Colon (tissue), 2 donors: Measurements from ENCODE around the gene ZNF740.
"Not testable (repeated sequence)": the region's sequence is repeated elsewhere in the genome, so short reads cannot be mapped to it uniquely, and the experiment has no call there.

ENCODE experiments used
- FAIRE-seq: peaks from 2 replicates; lab custom pipeline; 2012; peaks lifted over from hg19 to GRCh38; lab: Jason Lieb, UNC
- donor health status: control.
- donor health status: control.

ZNF740 gene

GRCh38 chr12:53173085-53173715 is 7.3 kb upstream of the ZNF740 start:
- no peak for FAIRE-seq

- no peak for FAIRE-seq
Observed at GRCh38 chr12:53174881-53175491, 5.5 kb upstream of the ZNF740 start.

DNA sequence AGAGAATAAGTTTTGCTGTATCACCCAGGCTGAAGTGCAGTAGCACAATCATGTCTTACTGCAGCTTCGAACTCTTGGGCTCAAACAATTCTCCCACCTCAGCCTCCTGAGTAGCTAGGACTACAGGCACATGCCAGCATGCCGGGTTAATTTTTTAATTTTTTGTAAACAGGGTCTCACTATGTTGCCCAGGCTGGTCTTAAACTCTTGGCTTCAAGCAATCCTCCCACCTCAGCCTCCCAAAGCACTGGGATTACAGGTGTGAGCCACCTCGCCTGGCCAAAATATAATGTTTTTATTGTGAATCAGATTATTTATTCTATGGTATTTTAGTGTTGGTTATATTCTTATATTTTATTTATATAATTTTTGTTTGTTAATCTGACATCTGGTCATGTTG is 3.8 kb upstream of the ZNF740 start:
- no peak for FAIRE-seq

- FAIRE-seq: not testable (repeated sequence)
Observed at GRCh38 chr12:53177447-53177846, 3.1 kb upstream of the ZNF740 start.

DNA sequence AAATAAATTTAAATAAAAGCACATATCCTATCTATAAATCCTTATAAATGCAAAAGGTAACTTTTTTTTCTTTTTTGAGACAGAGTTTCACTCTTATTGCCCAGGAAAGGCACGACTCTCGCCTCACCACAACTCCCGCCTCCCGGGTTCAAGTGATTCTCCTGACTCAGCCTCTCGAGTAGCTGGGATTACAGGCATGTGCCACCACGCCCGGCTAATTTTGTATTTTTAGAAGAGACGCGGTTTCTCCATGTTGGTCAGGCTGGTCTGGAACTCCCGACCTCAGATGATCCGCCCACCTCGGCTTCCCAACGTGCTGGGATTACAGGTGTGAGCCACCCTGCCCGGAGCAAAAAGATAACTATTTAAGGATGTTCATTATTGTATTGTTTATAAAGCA is 1.7 kb upstream of the ZNF740 start:
- FAIRE-seq: not testable (repeated sequence)

DNA sequence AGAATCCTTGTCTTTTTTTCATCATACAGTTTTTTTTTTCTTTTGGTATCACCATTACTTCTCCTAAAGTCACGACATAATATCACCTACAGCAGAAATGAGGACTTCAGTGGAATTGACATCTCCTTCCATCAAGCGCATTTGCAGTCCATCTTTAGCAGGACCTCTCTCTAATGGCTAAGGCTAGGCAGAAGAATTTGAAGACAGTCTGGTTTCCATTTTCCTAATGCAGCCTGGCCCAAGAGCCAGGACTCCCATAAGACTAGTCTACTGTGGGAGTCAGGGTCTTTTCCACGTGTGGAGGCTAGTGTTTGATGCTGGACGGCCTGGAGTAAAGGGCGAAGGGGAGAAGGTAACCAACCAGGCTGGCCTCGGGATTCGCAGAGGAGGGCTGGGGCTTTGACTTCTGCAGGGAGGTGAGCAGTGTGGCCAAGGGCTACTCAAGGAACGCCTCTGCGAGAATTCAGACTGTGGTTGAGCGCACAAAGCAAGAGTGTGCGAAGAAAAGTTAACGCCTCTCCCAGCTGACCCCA is 769 bp upstream of the ZNF740 start:
- no peak for FAIRE-seq

DNA sequence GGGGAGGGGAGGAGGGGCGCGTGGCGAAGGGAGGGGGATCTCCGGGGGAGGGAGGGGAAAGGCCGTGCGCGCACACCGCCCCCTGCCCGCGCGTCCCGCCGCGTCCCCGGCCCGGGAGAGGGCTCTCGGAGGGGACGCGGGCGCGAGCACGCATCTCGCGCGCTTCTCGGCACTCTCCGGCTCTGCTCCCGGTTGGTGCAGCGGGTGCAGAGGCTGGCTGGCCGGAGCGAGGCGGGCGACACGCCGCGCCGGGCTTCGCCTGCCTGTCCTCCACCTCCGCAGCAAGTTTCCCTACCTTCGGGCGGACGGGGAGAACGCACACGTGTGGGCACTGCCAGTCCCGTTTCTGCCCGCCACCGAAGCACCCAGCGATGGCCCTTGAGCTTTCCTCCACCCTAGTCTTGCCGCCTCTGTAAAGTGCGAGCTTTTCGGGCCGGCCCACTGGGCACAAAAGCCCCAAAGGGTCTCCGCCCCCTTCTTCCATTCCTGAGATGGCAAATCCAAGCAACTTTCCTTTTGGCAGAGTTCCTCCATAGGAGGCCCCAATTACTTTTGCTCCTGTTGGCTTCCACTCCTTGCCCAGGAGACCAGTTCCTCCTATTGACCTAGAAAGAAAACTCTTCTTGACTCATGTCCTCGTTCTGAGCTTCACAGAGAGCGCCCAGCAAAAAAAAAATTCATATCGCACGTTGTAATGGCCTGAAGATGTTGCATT is 566 bp downstream of the ZNF740 start:
- FAIRE-seq: no peak

DNA sequence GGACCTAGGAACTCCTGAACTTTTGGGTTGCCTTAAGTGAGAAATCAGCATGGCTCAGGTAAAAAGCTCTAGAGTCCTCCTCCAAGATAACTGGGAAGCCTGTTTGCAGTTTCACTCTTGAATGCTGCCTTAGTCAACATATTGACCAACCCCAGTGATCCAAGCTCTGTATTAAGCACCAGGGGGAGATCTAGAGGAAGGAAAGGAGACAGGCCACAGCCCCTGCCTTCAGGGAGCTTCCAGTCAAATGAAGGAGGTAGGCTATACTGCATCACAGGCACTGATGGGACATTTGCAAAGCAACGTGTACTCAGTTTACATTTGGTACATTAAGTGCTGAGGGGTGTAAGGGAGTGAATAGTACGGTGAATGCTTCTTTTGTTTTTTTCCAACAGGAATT is 1.4 kb downstream of the ZNF740 start:
- FAIRE-seq: no peak

GRCh38 chr12:53182903-53183302 is 2.4 kb downstream of the ZNF740 start:
- FAIRE-seq: no peak

DNA sequence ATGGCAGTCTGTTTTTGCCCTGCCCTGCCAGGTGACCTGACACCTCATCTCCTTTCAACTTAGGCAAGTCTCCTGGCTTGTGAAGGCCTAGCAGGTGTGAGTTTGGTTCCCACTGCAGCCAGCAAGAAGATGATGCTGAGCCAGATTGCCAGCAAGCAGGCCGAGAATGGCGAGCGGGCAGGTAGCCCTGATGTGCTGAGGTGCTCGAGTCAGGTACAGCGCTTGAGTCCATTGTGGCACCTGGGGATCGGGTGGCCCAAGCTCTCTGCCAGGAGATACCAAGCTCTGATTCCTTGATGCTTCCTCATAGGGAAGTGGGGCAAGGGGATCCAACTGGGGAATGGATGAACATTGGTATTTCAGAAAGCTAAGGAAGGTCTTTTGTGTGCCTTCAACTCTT is 4.3 kb downstream of the ZNF740 start:
- no peak for FAIRE-seq

GRCh38 chr12:53185582-53186153 is 5.1 kb downstream of the ZNF740 start:
- no peak for FAIRE-seq

DNA sequence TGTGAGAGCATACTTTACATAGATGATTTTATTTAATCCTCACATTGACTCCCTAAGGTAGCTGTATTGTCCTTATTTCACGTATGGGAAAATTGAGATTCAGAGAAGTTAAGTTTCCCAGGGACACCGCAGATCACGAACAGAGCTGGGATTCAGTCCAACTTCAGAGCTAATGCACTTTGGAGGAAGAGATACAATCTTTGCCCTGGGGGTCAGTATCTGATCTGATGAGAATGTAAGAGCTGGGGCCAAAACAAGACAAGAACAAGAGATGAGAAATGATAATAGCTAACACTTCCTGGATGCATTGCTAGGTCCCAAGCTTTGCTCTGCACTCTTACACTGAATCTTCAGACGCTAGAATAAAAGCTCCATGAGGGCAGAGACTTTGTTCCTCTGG is 6.2 kb downstream of the ZNF740 start:
- FAIRE-seq: no peak

GRCh38 chr12:53187145-53187899 is 6.8 kb downstream of the ZNF740 start:
- no peak for FAIRE-seq

- no peak for FAIRE-seq
Observed at GRCh38 chr12:53190108-53190729, 9.7 kb downstream of the ZNF740 start.

- no peak for FAIRE-seq
Observed at GRCh38 chr12:53191096-53191884, 10.8 kb downstream of the ZNF740 start.

DNA sequence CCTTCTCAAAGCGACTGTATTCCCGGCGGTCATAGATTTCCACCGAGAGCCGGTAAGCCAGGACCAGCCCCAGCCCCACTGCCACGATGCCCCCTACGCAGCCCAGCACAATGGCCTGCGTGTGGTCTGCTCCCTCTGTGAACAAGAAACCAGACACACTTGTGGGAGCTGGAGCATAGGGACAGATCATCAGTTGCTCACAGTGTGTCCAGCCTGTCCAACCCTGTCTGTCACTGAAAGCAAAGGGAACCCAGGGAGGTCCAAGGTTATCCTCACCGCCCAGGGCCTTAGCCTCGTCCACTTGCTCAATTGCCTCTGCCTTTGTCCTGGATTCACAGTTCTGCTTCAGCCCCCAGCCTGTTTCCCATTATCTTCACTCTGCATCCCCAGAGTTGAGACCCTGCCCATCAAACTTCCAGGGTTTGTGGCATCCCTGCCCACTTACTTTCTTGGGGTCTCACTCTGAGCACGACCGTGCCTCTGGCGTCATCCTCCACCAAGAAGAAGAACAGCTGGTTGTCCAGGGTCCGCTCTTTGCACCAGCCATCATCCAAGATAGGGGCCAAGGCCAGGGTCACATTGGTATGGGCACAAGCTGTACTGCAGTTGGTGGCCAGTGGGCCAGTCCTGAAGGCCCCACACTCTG is 11.5 kb downstream of the ZNF740 start:
- no peak for FAIRE-seq

DNA sequence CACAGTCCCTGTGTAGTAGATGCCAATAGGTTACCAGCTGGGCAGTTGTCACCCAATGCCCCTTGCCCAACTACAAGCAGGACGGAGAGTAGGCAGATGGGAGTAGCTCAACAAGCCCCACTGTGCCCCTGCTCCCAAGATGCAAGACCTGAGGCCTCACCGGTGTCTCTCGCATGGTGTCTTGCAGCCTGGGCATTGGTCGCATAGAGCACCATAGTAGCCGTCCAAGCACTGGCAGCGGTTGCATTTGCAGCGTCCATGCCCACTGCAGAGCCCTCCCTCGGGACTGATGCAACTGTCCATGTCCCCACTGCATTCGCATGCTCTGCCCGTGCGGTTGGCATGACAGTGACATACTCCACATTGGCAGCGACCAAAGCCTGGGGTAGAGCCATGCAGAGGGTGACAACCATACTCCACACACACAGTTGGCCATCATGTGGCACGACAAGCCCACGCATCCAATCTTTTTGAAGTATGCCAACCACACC is 12.1 kb downstream of the ZNF740 start:
- no peak for FAIRE-seq

GRCh38 chr12:53193040-53193439 is 12.5 kb downstream of the ZNF740 start:
- no peak for FAIRE-seq

DNA sequence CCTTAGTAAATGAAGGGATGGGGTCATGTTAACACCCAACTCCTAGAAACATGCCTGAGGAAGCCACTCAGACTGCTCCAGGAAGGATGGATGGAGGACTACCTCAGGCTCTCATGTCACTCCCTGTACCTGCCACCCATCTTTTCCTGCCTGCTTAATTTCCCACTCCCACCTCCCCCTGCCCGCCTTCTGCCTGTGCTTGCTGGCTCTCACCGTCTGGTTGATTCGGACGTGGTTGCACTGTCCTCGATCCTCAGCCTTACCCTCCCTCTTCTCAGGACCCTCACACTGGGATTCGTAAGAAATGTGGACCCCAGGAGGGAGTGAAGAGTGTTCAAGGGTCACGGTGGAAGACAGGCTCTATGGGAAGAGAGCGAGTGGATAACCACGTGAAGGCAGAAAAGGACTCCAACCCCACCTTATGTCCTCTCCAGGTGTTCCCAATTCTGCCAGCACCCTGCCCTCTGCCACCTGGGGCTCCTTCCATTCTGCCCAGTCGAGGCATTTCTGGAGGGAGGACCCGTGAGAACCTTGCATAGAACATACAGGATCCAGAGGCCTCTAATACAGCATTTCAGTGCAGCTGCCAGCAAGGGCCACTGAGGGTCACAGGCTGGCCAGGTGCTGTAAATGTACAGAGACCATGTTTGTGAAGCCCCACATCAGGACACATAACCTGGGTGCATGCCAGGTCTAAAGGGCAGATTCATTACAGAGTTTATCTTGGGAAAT is 13.6 kb downstream of the ZNF740 start:
- FAIRE-seq: no peak

- FAIRE-seq: no peak
Observed at GRCh38 chr12:53194973-53195372, 14.5 kb downstream of the ZNF740 start.
